PC-9 (cell line): ENCODE measurements around the gene SNX5. TPM values are rescaled to one million over a fixed set of nuclear protein-coding genes. Genes with fewer than 3 reads are reported as not detected.

ENCODE experiments used
- BruUV-seq: library from RNA; stranded (reverse); fragments of 400-500 nt; replicated peaks from 2 replicates; lab custom pipeline; 2021; lab: Mats Ljungman, UMichigan
- CTCF ChIA-PET: fragments of 300-600 bp; sonication (Branson Sonifier 250); formaldehyde crosslinking; loops from one replicate; lab custom pipeline; 2022; ENCODE audit warnings: antibody characterized with exemption; lab: Charles Lee
- POLR2A ChIA-PET: fragments of 300-600 bp; sonication (Branson Sonifier 250); formaldehyde crosslinking; loops from one replicate; lab custom pipeline; 2022; ENCODE audit warnings: antibody characterized with exemption; ENCODE audit not compliant: unreplicated experiment; lab: Charles Lee
- DNase-seq, 2 experiments: peaks; one replicate each; pipeline versions ENCODE4 v3.0.0 to v3.0.0-alpha.2; 2015 to 2022; ENCODE audit warnings: mixed read lengths in 1 of 2
- H2AFZ ChIP-seq: fragments of 200-600 bp; sonication (generic); 2 replicates; pipeline ENCODE4 v1.8.1; 2017; ENCODE audit warnings: antibody characterized with exemption
- H3F3A ChIP-seq: fragments of 200-600 bp; sonication (generic); 2 replicates; pipeline ENCODE4 v1.8.1; 2017; ENCODE audit warnings: antibody characterized with exemption, mild to moderate bottlenecking, low read depth; ENCODE audit not compliant: insufficient read depth
- H3K27ac ChIP-seq: fragments of 200-600 bp; sonication (generic); 2 replicates; pipeline ENCODE4 v1.6.1; 2016; ENCODE audit warnings: mixed run types
- H3K27me3 ChIP-seq: fragments of 200-600 bp; sonication (generic); 2 replicates; pipeline ENCODE4 v1.6.1; 2016; ENCODE audit warnings: low read depth, mixed run types; ENCODE audit not compliant: insufficient read depth
- H3K36me3 ChIP-seq: fragments of 200-600 bp; sonication (generic); 2 replicates; pipeline ENCODE4 v1.6.1; 2016; ENCODE audit warnings: low read depth, mixed run types
- H3K4me1 ChIP-seq: fragments of 200-600 bp; sonication (generic); replicated peaks from 2 replicates; pipeline ENCODE4 v1.6.1; 2016; ENCODE audit warnings: mixed run types; ENCODE audit not compliant: insufficient read depth
- H3K4me2 ChIP-seq: fragments of 200-600 bp; sonication (generic); 2 replicates; pipeline ENCODE4 v1.6.1; 2017; ENCODE audit warnings: mixed run types
- H3K4me3 ChIP-seq: fragments of 200-600 bp; sonication (generic); 2 replicates; pipeline ENCODE4 v1.6.1; 2016; ENCODE audit warnings: mixed run types
- H3K79me2 ChIP-seq: fragments of 200-600 bp; sonication (generic); 2 replicates; pipeline ENCODE4 v1.6.1; 2017; ENCODE audit warnings: low read depth, mixed run types
- H3K9me2 ChIP-seq: fragments of 200-600 bp; sonication (generic); 2 replicates; pipeline ENCODE4 v1.8.1; 2017; ENCODE audit warnings: mild to moderate bottlenecking; ENCODE audit not compliant: insufficient read depth
- H3K9me3 ChIP-seq: fragments of 200-600 bp; sonication (generic); 2 replicates; pipeline ENCODE4 v1.8.1; 2016; ENCODE audit warnings: low read depth; ENCODE audit not compliant: insufficient read depth
- H4K20me1 ChIP-seq: fragments of 200-600 bp; sonication (generic); 2 replicates; pipeline ENCODE4 v1.8.1; 2017; ENCODE audit not compliant: insufficient read depth
- CTCF ChIP-seq: fragments of 200-600 bp; sonication (generic); conservative IDR thresholded peaks from 2 replicates; pipeline ENCODE4 v1.6.1; 2017; ENCODE audit warnings: mixed run types, antibody characterized with exemption, mild to moderate bottlenecking, moderate library complexity
- EZH2 ChIP-seq: fragments of 200-600 bp; sonication (generic); IDR thresholded peaks from 2 replicates; pipeline ENCODE4 v1.8.0; 2017; ENCODE audit warnings: antibody characterized with exemption, low read depth
- intact Hi-C: fragments of 100-400 bp; cut with micrococcal nuclease; formaldehyde crosslinking; loops from one replicate; pipeline ENCODE4 v1.10.0; 2022; ENCODE audit not compliant: unreplicated experiment
- total RNA-seq: library from RNA; stranded (reverse); gene quantifications from 2 replicates; pipeline ENCODE4 v1.2.3, GENCODE V29; 2021

Gene SNX5
- total RNA-seq, 1 experiment from 2014 or later: 116 TPM

DNA sequence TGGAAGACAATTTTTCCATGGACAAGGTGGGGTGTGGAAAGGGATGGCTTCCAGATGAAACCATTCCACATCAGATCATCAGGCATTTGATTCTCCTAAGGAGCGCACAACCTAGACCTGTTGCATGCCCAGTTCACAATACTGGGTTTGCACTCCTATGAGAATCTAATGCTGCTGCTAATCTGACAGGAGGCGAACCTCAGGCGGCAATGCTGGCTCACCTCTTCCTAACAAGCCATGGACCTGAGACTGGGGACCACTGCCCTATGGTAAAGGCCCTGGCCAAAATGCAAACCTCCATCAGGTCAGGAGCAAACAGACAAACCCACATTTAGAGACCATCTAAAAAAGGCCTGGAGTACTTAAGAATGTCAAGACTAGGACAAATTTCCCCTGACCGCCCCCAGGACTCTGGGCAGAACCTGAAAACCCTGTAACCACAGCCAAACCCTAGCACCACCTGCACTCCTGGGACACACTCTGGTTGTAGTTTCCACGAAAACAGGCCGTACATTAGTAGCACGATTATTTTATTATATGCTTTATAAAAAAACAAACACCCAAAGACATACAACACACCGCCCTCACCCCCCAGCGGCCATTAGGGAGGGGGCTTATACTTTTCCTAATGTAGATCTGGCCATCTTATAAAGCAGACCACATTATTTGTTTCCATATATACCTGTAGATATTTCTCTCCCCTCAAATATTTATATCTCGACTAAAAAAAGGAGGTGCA lies 27.3 kb downstream of the SNX5 start:
- intact Hi-C loops: no loop called here
- Histone ChIP-seq H3K27ac (no peak overlapping the region), H3F3A (peaks cover 71% of the 10 kb centered on the region), H3K79me2 (no peaks in the 10 kb centered on the region), H3K36me3 (peaks cover 31% of the 10 kb centered on the region), H3K4me2 (no peak overlapping the region), H3K4me3 (no peak overlapping the region), H3K9me2 (no peaks in the 10 kb centered on the region), H2AFZ (no peak overlapping the region), H3K27me3 (no peaks in the 10 kb centered on the region), H4K20me1 (peaks cover 14% of the 10 kb centered on the region), H3K4me1 (no peaks in the 10 kb centered on the region), H3K9me3 (no peaks in the 10 kb centered on the region)
- no peak for DNase-seq
- BruUV-seq: no TSS peak
- CTCF ChIA-PET: no interaction called here
- TF ChIP-seq CTCF (no peak), EZH2 (no peak)
- POLR2A ChIA-PET: no interaction called here

DNA sequence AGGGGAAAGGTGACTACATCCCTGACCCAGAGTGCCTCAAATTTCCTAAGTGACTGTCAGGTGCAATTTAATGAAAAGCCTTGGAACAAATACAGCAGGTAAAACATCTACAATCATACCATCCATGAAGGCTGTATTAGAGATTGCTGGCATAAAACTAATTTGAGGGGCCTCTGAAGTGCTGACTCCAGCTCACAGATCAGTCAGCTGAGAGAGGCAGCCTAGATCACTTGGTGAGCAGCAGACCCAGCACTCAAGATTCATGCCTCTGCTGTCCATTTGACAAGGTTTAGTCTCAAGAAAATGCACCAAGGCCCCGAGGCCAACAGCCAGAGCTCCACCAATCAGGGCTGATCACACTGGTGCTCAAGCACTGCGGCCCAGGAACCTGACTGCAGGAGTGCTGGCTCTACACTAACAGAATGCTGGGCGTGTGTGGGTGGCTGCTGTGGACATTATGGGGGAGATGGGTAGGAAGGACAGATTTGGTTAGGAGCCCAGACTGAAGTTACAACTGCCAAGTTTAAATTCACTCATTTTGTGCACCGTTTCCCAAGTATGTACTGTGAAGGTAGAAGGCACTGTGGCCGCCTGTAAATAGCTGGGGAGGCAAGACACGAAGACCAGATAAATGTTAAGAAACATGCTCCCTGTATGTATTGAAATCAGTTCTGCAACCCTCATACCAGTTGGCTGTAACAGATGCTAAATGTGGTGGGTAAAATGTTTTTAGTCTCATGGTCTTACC lies 28.2 kb downstream of the SNX5 start:
- no peak overlapping the region for H3K4me3 ChIP-seq
- H3K4me1 ChIP-seq: no peaks in the 10 kb centered on the region
- no peak for DNase-seq
- intact Hi-C loops: no loop called here
- CTCF ChIA-PET: no interaction called here
- POLR2A ChIA-PET: no interaction called here
- no TSS peak for BruUV-seq
- H3K36me3 ChIP-seq: peaks cover 27% of the 10 kb centered on the region
- no peaks in the 10 kb centered on the region for H3K79me2 ChIP-seq
- no peak overlapping the region for H3K4me2 ChIP-seq
- H3K27me3 ChIP-seq: no peaks in the 10 kb centered on the region
- TF ChIP-seq CTCF (no peak), EZH2 (no peak)
- no peak overlapping the region for H2AFZ ChIP-seq
- peaks cover 63% of the 10 kb centered on the region for H3F3A ChIP-seq
- no peak overlapping the region for H3K27ac ChIP-seq
- no peaks in the 10 kb centered on the region for H3K9me3 ChIP-seq
- H4K20me1 ChIP-seq: peaks cover 9% of the 10 kb centered on the region
- no peaks in the 10 kb centered on the region for H3K9me2 ChIP-seq

DNA sequence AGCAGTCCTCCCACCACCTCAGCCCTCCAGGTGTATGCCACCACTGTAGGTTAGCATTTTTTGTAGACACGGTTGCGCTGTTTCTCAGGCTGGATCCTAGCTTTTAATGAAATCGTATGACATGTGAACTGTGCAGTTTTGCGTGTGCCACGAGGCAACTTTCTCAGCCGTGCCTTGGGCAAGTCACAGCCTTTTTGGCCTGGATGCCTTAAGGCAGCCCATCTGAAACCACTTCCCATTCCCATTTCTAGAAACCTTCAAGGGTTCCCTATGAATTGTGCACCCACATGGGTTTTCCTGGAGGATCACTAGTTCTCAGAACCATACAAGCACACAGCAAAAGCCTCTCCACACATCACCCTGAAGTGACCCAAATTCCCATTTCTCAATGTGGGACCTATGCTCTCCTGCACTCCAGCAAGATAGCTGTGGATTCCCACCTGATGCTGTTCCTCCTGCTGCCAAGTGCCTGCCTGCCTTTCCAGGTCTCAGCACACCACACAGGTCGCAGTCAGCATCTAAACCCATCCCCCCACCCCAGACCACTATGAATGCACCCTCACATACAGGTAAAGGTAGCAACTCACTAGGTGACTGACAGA lies 28.9 kb downstream of the SNX5 start:
- CTCF ChIA-PET: interaction anchor here (0.6 to 1.3 kb wide), 2 partner anchors 259 to 567 kb away, joined by 4 to 8 read pairs; no protein-coding TSS in a partner anchor
- POLR2A ChIA-PET: interaction anchor here (0.8 kb wide), 1 partner anchor 515 kb away, joined by 3 read pairs; no protein-coding TSS in a partner anchor
- no TSS peak for BruUV-seq
- no peak for TF ChIP-seq CTCF
- Histone ChIP-seq H3F3A (peaks cover 56% of the 10 kb centered on the region), H3K36me3 (peaks cover 21% of the 10 kb centered on the region), H2AFZ (no peak overlapping the region), H3K4me1 (no peaks in the 10 kb centered on the region), H4K20me1 (peaks cover 9% of the 10 kb centered on the region), H3K27ac (no peak overlapping the region), H3K9me2 (no peaks in the 10 kb centered on the region), H3K4me2 (no peak overlapping the region), H3K9me3 (no peaks in the 10 kb centered on the region), H3K79me2 (no peaks in the 10 kb centered on the region), H3K4me3 (no peak overlapping the region), H3K27me3 (no peaks in the 10 kb centered on the region)
- intact Hi-C loops: loop anchor here (1.0 to 5.0 kb wide), 4 partner anchors 258 to 434 kb away; no protein-coding TSS in a partner anchor
- DNase-seq: no peak
